Heart left ventricle (tissue), 16 donors: ENCODE data around the gene STX12. TPM values are rescaled to one million over a fixed set of nuclear protein-coding genes. Genes with fewer than 3 reads are reported as not detected.

ENCODE experiments used
- ATAC-seq, 4 donors: fragments of 200-7000 bp; cut with Tn5 transposase; one replicate each; pipeline ENCODE4 v1.9.1; 2020 to 2022; ENCODE audit warnings: moderate library complexity in 4 of 4, mild to moderate bottlenecking in 3 of 4, moderate number of reproducible peaks in 1 of 4
- DNase-seq, 5 donors: peaks; one replicate each; pipeline ENCODE4 v3.0.0-alpha.2; 2020
- H3K27ac ChIP-seq, 12 donors: fragments of 200-600 bp; sonication (generic) in 4 of 12; one replicate each; pipeline versions ENCODE4 v1.5.0 to v1.8.0; 2016 to 2022; ENCODE audit warnings: mild to moderate bottlenecking in 2 of 12
- H3K27me3 ChIP-seq, 9 donors: fragments of 200-600 bp; sonication (generic) in 2 of 9; one replicate each; pipeline versions ENCODE4 v1.5.1 to v1.8.0; 2016 to 2022; ENCODE audit warnings: mild to moderate bottlenecking in 3 of 9
- H3K36me3 ChIP-seq, 9 donors: fragments of 200-600 bp; sonication (generic) in 2 of 9; one replicate each; pipeline versions ENCODE4 v1.5.0 to v1.8.0; 2018 to 2022; ENCODE audit warnings: mild to moderate bottlenecking in 2 of 9
- H3K4me1 ChIP-seq, 12 donors: fragments of 200-600 bp; sonication (generic) in 4 of 12; one replicate each; pipeline versions ENCODE4 v1.5.0 to v1.8.0; 2016 to 2022; ENCODE audit warnings: mild to moderate bottlenecking in 3 of 12
- H3K4me3 ChIP-seq, 12 donors: fragments of 200-600 bp; sonication (generic) in 4 of 12; one replicate each; pipeline versions ENCODE4 v1.5.0 to v1.8.0; 2017 to 2022; ENCODE audit warnings: mild to moderate bottlenecking in 9 of 12, moderate library complexity in 4 of 12
- H3K9me3 ChIP-seq, 12 donors: fragments of 200-600 bp; sonication (generic) in 4 of 12; one replicate each; pipeline versions ENCODE4 v1.5.0 to v1.8.0; 2016 to 2022; ENCODE audit warnings: mild to moderate bottlenecking in 1 of 12
- POLR2A ChIP-seq, 2 donors: fragments of 450-650 bp; IDR thresholded peaks; one replicate each; pipeline ENCODE4 v1.6.1; 2017; ENCODE audit warnings: antibody characterized with exemption in 2 of 2, mild to moderate bottlenecking in 2 of 2, moderate library complexity in 2 of 2
- WGBS, 4 donors: extraction: QIAGEN DNeasy Blood & Tissue Kit in 2 of 4; methylation state at CpG; one replicate each; pipeline versions ENCODE4 v1.1.5 to v1.1.7; 2013 to 2018; 5-methylcytosine and 5-hydroxymethylcytosine counted together
- intact Hi-C, 10 donors: fragments of 100-400 bp; cut with DNase I; formaldehyde crosslinking; loops; one replicate each; pipeline versions ENCODE4 v1.11.1 to v1.14.2; 2022
- polyA plus RNA-seq, 2 donors: library from polyadenylated mRNA; stranded (reverse); fragments of 200-250 nt; gene quantifications; one replicate each; pipeline ENCODE4 v1.2.3, GENCODE V29; 2013
- total RNA-seq, 9 donors: library from RNA; depleted of rRNA in 2 of 9; stranded (reverse); fragments of >200 nt in 2 of 9; fragmentation: NEBNext Ultra II Directional in 3 of 9; extraction: Animal tissue kit (Norgen Biotek cat#: 25700) in 3 of 9; gene quantifications; one replicate each; pipeline versions ENCODE4 v1.1.0 to v1.2.4, GENCODE V29; 2016 to 2023
- TF ChIP-seq, protein P1 (sequence below), 12 donors: fragments of 200-600 bp; sonication (generic) in 4 of 12; IDR thresholded peaks; one replicate each; pipeline versions ENCODE4 v1.5.0 to v1.8.0; 2018 to 2022; ENCODE audit warnings: antibody characterized with exemption in 12 of 12, mild to moderate bottlenecking in 5 of 12
- donor health status: ischemic (EF 13 %, LVEDD 7.1; RV severe dilation, severe dysfunction).
- donor health status: healthy with polysubstance abuse.
- donor health status: DM: no; HTN: yes; CAD: no.
- donor health status: DM: no; HTN: no; CAD: no.
- donor health status: ischemic (EF 25% LVEDD 6.9; RV normal size, moderate dysfunction).
- donor health status: ischemic (EF 25% LVEDD 5.7; RV mildly dilated, moderate dysfunction).
- donor health status: healthy.
- donor health status: DM: yes; HTN: yes; CAD: no.
- donor health status: ischemic (EF 35%, LVEDD 5.7; RV mildly dilated, moderate dysfunction).
- donor health status: nonischemic (EF 11% LVEDD 7.7; RV severe dilation, severe dysfunction).
- donor health status: DM: yes; HTN: yes; CAD: no.
- donor health status: PGD.
- donor health status: ischemic (EF 29% LVEDD 5.4; RV normal size, mild dysfunction).
- donor health status: nonischemic (EF 23%, LVEDD 6.1; RV moderate dilation, normal function).

Gene STX12
- total and polyA plus RNA-seq, 11 donors: 10.7 to 46.8 (median 26.5) TPM

GRCh38 chr1:27872059-27872801 is 99.2 kb downstream of the STX12 start, which contains the start of gene THEMIS2:
Gene THEMIS2, plus strand, starts transcription at chr1:27872544. Its CDS starts 28 bp downstream, at chr1:27872572.
- 9 to 25% (median 16%) methylated on average over 19 to 53 of the region's 53 CpGs for WGBS, 4 donors
- Histone ChIP-seq H3K9me3 (no peaks in the 10 kb centered on the region), H3K4me3 (peak within 1 kb of the TSS; percentile 43 to 89 (median 64)), H3K4me1 (peaks cover 0 to 58% (median 2%) of the 10 kb centered on the region in 12 donors), H3K27me3 (peaks cover 0 to 10% (median 0%) of the 10 kb centered on the region in 9 donors), H3K36me3 (peaks cover 0 to 13% (median 0%) of the 10 kb centered on the region in 9 donors), H3K27ac (peak within 1 kb of the TSS in 10 of 12 donors; percentile 21 to 88 (median 68))
- intact Hi-C loops: no loop called here
- DNase-seq (peak; percentile 70 to 90 (median 76)), ATAC-seq (peak; percentile 49 to 90 (median 82))
- TF ChIP-seq, protein P1, sequence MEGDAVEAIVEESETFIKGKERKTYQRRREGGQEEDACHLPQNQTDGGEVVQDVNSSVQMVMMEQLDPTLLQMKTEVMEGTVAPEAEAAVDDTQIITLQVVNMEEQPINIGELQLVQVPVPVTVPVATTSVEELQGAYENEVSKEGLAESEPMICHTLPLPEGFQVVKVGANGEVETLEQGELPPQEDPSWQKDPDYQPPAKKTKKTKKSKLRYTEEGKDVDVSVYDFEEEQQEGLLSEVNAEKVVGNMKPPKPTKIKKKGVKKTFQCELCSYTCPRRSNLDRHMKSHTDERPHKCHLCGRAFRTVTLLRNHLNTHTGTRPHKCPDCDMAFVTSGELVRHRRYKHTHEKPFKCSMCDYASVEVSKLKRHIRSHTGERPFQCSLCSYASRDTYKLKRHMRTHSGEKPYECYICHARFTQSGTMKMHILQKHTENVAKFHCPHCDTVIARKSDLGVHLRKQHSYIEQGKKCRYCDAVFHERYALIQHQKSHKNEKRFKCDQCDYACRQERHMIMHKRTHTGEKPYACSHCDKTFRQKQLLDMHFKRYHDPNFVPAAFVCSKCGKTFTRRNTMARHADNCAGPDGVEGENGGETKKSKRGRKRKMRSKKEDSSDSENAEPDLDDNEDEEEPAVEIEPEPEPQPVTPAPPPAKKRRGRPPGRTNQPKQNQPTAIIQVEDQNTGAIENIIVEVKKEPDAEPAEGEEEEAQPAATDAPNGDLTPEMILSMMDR (IDR thresholded peaks at IDR 0.05): no peak
- peak in 1 of 2 donors; percentile 53 for TF ChIP-seq POLR2A (IDR thresholded peaks at IDR 0.05)

GRCh38 chr1:27872802-27873551 is 100.0 kb downstream of the STX12 start:
- no peak for TF ChIP-seq POLR2A (IDR thresholded peaks at IDR 0.05)
- TF ChIP-seq, protein P1 (IDR thresholded peaks at IDR 0.05): no peak
- Histone ChIP-seq H3K27ac (peak overlapping the region in 10 of 12 donors; percentile 21 to 88 (median 68)), H3K9me3 (no peaks in the 10 kb centered on the region), H3K4me1 (peaks cover 0 to 66% (median 2%) of the 10 kb centered on the region in 12 donors), H3K36me3 (peaks cover 0 to 18% (median 0%) of the 10 kb centered on the region in 9 donors), H3K4me3 (peak overlapping the region; percentile 43 to 89 (median 64)), H3K27me3 (peaks cover 0 to 10% (median 0%) of the 10 kb centered on the region in 9 donors)
- ATAC-seq: peak in 3 of 4 donors; percentile 12 to 35 (median 35)
- WGBS, 4 donors: 13 to 19% (median 16%) methylated on average over 36 to 38 of the region's 38 CpGs
- no peak for DNase-seq
- intact Hi-C loops: no loop called here

- no peaks in the 10 kb centered on the region for H3K9me3 ChIP-seq
- ATAC-seq (peak; percentile 24 to 45 (median 37)), DNase-seq (peak in 1 of 5 donors; percentile 45)
- peak overlapping the region in 10 of 12 donors; percentile 43 to 89 (median 66) for H3K4me3 ChIP-seq
- H3K27ac ChIP-seq: peak overlapping the region in 10 of 12 donors; percentile 21 to 88 (median 68)
- TF ChIP-seq POLR2A (IDR thresholded peaks at IDR 0.05): no peak
- TF ChIP-seq, protein P1 (IDR thresholded peaks at IDR 0.05): no peak
- 67 to 83% (median 74%) methylated on average over 16 of the region's 16 CpGs for WGBS, 4 donors
- H3K4me1 ChIP-seq: peaks cover 0 to 67% (median 1%) of the 10 kb centered on the region in 12 donors
- intact Hi-C loops: no loop called here
- H3K36me3 ChIP-seq: peaks cover 0 to 18% (median 0%) of the 10 kb centered on the region in 9 donors
- H3K27me3 ChIP-seq: peaks cover 0 to 10% (median 0%) of the 10 kb centered on the region in 9 donors
Observed at GRCh38 chr1:27873671-27874384, 100.8 kb downstream of the STX12 start.

Other genes with a start within 250 kb of the STX12 start
- gene AHDC1, start 169.1 kb upstream of the STX12 start, total RNA-seq: 10 to 100 TPM; 29.2 to 50.2 (median 42.1) TPM
- 10 to 100 TPM; 25.8 to 48.4 TPM for gene AHDC1, start 169.1 kb upstream of the STX12 start, polyA plus RNA-seq
- gene FGR, start 138.0 kb upstream of the STX12 start, total RNA-seq: 10 to 100 TPM in 3 of 9 donors, 1 to 10 TPM in 6; 1.1 to 25.9 (median 3.3) TPM
- gene FGR, start 138.0 kb upstream of the STX12 start, polyA plus RNA-seq: 1 to 10 TPM; 2.8 to 7.2 TPM
- gene IFI6, start 101.0 kb upstream of the STX12 start, total RNA-seq: 100 to 1,000 TPM in 1 of 9 donors, 10 to 100 TPM in 8; 18.3 to 140 (median 70.2) TPM
- 10 to 100 TPM; 44.5 to 61.9 TPM for gene IFI6, start 101.0 kb upstream of the STX12 start, polyA plus RNA-seq
- 10 to 100 TPM in 8 of 9 donors, 1 to 10 TPM in 1; 9.7 to 24.0 (median 13.5) TPM for gene FAM76A, start 47.3 kb upstream of the STX12 start, total RNA-seq
- gene FAM76A, start 47.3 kb upstream of the STX12 start, polyA plus RNA-seq: 1 to 10 TPM; 3.7 to 4.4 TPM
- 10 to 100 TPM; 21.4 to 31.8 (median 25.1) TPM for gene PPP1R8, start 57.6 kb downstream of the STX12 start, total RNA-seq
- gene PPP1R8, start 57.6 kb downstream of the STX12 start, polyA plus RNA-seq: 10 to 100 TPM; 13.3 to 32.9 TPM
- gene THEMIS2, start 99.3 kb downstream of the STX12 start, total RNA-seq: 10 to 100 TPM in 3 of 9 donors, 1 to 10 TPM in 6; 1.7 to 50.8 (median 6.1) TPM
- gene THEMIS2, start 99.3 kb downstream of the STX12 start, polyA plus RNA-seq: 1 to 10 TPM; 3.4 to 7.3 TPM
- gene RPA2, start 141.4 kb downstream of the STX12 start, total RNA-seq: 10 to 100 TPM; 14.6 to 57.4 (median 27.1) TPM
- gene RPA2, start 141.4 kb downstream of the STX12 start, polyA plus RNA-seq: 10 to 100 TPM; 21.6 to 39.8 TPM
- 1 to 10 TPM in 1 of 9 donors, not detected in 8; 2.2 TPM for gene SMPDL3B, start 161.8 kb downstream of the STX12 start, total RNA-seq
- under 1 TPM in 1 of 2 donors, not detected in 1; 0.08 TPM for gene SMPDL3B, start 161.8 kb downstream of the STX12 start, polyA plus RNA-seq
- 1 to 10 TPM; 3.3 to 8.1 (median 4.5) TPM for gene XKR8, start 186.8 kb downstream of the STX12 start, total RNA-seq
- gene XKR8, start 186.8 kb downstream of the STX12 start, polyA plus RNA-seq: 1 to 10 TPM; 3.4 to 6.3 TPM